GM15510 (cell line): ENCODE data around the gene TAF1B.

ENCODE experiments used
- POLR2A ChIP-seq: IDR thresholded peaks from 3 replicates; pipeline ENCODE4 v1.6.1; 2011; ENCODE audit warnings: borderline replicate concordance; ENCODE audit not compliant: insufficient read length; ENCODE audit errors: extremely low read depth

The TAF1B gene

GRCh38 chr2:9950521-9951271, 107.4 kb downstream of the TAF1B start:
- TF ChIP-seq POLR2A, result no peak

DNA sequence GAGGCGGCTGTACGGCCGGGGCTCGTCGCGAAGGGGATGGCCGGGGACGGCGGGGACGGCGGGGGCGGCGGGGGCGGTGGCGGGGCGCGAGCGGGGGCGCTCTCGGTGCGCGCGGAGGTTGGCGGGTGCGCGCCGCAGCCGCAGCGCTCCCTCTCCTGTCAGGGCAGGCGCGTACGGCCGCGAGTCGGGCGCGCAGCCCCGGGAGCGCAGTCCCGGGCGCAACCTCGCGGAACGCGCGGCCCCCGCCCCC, 107.9 kb downstream of the TAF1B start:
- peak; percentile 19 for TF ChIP-seq POLR2A

GRCh38 chr2:9951522-9952285, 108.4 kb downstream of the TAF1B start, which contains the start of gene GRHL1:
TSS of gene GRHL1 (plus strand) at chr2:9951693. CDS start at chr2:9951834, 141 bp downstream.
- no peak for TF ChIP-seq POLR2A

DNA sequence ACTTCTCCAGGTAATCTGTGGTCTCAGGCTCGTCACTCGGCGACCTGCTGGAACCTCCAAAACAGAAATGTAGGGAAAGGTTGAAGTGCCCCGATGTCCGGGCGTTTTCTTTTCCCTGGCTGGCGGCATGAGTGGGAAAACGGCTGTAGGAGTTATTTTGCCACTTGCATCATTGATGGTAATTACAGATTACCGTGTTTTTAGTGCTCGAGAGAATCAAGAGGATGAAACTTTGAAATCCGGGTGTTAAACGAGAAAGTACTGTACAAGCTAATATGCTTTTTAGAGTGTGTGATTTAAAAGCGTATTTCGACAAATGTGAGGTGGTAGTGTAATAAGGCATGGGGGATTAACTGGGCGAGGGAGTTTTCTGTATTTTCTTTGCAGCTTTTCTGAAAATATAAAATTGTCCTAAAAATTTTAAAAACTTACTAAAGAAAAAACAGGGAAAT, 109.0 kb downstream of the TAF1B start:
- TF ChIP-seq POLR2A, result no peak

GRCh38 chr2:9952856-9953503, 109.7 kb downstream of the TAF1B start:
- no peak for TF ChIP-seq POLR2A

DNA sequence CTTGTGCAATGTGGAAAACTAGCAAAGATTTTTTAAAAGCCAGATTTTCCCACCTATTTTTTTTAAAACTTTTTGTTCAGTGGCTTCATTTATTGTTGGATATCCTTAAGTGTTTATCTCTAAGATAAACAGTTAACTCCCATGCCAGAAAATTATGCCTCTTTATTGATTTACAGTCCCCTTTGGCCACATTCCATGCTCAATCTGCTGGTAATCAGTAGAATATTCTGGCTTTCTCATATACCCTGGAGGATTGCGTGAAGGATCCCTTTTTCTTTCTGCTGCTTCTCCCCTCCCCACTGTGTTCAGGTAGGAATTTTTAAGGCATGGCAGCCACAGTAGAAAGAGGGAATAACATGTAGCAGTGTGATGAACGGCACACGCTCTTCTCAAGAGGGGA, 110.9 kb downstream of the TAF1B start:
- no peak for TF ChIP-seq POLR2A

DNA sequence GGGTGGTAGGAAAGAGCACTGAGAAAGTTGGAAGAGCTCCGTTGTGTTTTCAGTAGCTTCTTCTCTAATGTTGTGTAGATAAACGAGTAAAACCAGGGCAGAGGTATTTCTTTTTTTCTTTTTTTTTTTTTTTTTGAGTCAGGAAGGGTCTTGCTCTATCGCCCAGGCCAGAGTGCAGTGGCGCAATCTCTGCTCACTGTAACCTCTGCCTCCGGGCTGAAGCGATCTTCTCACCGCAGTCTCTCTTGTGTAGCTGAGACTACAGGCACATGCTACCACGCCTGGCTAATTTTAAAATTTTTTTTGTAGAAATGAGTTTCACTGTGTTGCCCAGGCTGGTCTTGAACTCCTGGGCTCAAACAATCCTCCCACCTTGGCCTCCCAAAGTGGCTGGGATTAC, 114.8 kb downstream of the TAF1B start:
- TF ChIP-seq POLR2A, result no peak

DNA sequence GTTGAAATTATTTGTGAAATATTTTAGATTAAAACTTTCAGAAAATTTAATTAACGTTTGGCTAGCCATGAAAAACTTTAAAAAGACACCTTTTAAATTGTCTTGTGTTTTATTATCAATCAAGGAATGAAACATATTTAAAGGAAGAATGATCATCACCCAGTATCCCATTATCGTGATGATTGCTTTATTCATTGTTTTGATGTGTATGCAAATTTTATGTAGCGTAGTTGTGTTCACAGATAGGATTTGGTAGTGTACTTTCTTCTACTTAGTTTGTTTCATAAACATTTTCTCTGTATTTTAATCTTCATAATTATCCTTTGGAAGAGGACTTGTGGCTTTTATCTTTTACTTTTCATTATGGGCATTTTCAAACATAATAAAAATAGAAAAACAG, 116.0 kb downstream of the TAF1B start:
- TF ChIP-seq POLR2A, result no peak

DNA sequence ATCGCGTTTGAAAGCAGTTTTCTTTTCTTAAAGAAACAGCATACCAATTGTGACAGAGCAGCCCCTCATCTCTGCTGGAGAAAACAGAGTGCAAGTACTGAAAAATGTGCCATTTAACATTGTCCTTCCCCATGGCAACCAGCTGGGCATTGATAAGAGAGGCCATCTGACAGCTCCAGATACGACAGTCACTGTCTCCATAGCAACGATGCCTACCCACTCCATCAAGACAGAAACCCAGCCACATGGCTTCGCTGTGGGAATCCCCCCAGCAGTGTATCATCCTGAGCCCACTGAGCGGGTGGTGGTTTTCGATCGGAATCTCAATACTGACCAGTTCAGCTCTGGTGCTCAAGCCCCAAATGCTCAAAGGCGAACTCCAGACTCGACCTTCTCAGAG, 117.7 kb downstream of the TAF1B start:
- no peak for TF ChIP-seq POLR2A

GRCh38 chr2:9964334-9964980, 121.2 kb downstream of the TAF1B start:
- no peak for TF ChIP-seq POLR2A

DNA sequence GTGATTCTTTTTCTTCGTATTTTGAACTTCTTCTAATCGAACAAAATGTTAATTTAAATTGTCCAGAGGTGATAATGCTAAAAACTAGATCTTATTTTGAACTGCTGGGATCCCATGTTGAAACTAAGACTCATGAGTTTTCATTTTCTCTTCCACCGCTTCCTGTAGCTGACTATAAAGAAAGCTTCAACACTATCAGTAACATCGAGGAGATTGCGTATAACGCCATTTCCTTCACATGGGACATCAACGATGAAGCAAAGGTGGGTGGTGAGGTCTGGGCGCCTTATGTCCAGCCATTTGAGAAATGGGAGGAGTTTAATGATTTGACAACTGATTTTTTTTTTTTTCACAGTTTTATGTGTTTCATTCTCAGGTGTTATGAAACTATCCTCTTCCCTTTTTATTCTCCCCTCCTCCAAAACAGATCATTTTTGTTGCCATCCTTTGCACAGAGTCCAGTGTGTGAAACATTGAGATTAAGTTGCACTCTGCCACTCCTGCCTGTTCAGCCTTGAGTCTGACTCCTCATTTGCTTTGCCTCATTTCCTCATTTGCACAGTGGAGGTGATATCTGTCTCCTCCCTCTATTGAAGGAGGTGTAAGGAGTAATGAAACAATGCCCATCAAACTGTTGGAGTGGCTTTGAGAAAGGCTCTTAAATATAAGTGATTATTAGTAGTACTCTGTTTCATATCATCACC, 122.0 kb downstream of the TAF1B start:
- no peak for TF ChIP-seq POLR2A

DNA sequence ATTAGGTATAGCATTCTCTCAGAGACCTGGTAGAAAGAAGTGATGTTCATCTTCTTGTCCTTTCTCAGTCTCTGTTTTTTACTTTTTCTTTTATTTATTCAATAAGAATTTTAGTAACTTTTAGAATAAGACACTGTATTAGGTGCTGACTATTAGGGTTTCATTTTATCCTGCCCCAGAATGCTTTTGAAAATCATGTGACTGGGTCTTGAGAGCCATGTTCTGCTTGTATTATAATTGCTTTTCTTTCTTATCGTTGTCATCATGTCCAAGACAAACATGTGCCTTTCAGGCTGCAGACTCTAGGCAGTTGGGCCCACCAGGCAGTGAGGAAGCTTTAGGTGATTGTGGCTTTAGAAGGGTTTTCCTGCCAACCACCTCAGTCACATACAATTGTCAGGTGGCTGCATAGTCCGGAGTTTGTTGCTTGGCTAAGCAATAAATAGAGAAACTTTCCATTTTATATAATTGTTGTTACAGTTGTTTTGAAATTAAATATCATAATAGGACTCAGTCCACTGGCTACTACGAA, 123.3 kb downstream of the TAF1B start:
- TF ChIP-seq POLR2A, result no peak

GRCh38 chr2:9967053-9967775, 123.9 kb downstream of the TAF1B start:
- TF ChIP-seq POLR2A, result no peak
